GM19351 (cell line): ENCODE data around the gene PGA4.
A peak's percentile ranks its signal among the peaks of the same experiment; 100 is the strongest.
"Not testable (repeated sequence)": the region's sequence is repeated elsewhere in the genome, so short reads cannot be mapped to it uniquely, and the experiment has no call there.

Experiments
- ATAC-seq: cut with Tn5 transposase; IDR thresholded peaks from one replicate; pipeline ENCODE4 v1.9.1; 2021; ENCODE audit warnings: mild to moderate bottlenecking, moderate library complexity; ENCODE audit not compliant: unreplicated experiment

Gene PGA4

DNA sequence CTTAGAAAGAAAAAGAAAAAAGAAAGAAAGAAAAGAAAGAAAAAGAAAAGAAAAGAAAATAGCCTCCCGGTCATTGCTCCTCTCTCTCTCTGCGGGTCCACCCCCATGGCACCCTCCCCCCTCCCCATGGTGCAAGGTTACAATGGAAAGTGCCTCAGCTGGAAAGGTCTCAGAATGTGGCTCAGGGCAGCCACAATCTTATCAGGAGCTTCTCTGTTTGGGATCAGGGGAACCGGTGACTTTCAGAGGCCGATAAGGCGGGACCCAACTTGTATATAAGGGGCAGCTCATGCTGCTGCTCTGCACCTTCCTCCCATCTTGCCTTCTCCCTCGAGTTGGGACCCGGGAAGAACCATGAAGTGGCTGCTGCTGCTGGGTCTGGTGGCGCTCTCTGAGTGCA, at the start of gene PGA4:
Gene PGA4 (plus strand): TSS at position 301 of the 400 bp plus-strand sequence. CDS start 54 bp downstream, at position 355.
- not testable (repeated sequence) for ATAC-seq

DNA sequence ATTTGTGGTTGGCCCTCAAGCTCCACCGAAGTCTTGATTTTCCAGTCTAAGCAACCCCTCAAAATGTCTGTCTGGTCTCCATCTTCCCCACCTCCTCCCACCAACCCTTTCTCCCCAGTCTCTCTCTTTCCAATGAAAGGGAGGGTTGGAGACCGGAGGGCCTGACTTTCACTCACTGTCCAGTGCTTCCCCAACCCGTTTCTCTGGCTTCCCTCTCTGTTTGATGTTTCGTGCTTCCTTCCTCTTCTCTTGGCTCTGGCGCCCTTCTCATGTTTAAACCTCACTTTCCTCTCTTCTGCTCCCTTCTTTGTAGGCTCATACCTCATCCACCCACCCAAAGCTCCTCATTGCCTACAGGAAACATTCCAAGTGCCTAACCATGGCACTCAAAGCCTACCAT, 49.8 kb upstream of the PGA4 start:
- no peak for ATAC-seq

DNA sequence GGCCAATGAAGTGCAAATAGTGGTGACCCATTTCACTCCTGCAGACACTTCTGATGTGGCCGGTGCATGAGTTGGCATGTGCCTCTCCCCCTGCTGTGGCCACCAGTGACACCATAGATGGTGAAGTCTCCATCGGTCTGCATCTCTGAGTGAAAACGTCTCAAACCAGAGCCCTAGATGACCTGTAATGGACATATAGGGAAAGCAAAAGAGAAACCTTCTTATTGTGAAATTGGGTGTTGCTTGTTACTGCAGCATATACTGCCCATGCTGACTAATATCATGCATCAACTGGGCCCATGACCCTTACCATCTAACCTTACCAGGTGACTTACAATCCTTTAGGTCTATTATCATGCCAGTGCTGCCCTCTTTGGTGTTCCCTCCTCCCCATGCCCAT, 49.3 kb upstream of the PGA4 start:
- ATAC-seq: no peak

DNA sequence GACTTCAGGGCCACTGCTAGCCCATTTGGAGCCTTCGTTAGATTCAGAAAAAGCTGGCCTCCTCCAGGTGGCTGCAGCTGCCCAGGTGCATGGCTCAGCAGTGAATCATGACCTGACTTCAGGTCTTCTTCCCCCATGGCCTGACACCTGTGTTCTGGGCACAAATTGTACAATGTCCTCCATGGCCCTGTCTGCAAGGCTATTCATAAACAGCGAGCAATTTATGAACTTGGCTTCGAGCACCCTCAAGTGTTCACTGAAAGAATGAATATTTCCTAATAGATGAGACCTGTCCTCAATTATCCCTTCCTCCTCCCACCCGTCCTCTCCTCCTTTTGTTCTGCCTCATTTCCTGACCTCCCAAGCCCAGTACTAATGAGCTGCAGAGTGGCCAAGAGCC, 48.7 kb upstream of the PGA4 start:
- ATAC-seq: no peak

DNA sequence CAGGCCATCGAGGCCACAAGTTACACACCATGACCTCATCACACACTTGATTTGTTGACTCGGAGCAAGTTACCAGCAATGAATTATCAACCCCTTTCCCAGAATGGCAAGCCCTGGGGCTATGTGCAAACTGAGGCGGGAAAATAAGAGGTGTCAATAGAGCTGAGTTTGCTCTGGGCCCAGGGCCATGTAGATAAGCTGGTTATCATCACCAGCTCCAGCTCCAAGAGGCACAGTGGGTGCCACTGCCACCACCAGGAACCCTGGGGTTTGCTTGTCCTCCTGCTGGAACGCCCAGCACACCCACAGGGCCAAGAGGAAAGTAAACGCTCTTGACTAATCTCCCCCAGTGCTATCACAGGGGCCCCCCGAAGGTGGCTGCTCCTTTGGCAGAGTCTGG, 47.9 kb upstream of the PGA4 start:
- ATAC-seq: no peak

DNA sequence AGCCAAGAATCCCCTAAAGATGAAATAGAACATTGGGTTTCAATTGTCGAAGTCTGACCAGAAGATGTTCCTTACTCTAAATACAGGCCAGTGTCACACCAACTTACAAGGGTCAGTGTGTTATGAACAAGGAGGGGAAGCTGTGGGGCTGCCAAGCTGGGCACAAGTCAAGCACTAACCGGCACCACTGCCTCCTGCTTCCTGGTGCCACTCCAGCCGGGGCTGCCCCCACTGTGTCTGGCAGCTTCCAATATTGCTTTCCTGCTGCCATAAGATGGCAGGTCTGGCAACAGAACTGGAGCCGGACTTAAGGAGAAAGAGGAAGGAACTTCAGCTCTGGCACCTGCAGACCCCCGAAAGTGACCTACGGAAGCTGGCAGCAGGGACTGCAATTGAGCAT, 47.2 kb upstream of the PGA4 start:
- no peak for ATAC-seq

DNA sequence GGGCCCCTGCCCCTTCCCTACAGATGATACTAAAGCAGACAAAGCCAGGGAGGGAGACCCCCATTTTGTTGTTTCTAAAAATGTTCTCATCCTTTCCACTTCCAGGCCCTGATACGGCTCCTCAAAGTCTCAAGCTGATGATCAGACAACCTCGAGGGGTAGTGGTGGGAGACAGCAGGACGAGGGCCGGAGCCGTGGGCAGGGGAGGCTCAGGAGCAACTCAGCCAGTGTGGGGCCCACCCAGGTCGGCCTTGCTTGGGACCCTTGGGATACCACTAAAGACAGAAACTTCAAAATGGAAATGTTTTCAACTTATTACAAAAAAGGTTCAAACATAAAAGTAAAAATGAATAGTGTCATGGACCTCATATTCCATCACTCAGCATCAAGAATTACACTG, 45.7 kb upstream of the PGA4 start:
- ATAC-seq: no peak

DNA sequence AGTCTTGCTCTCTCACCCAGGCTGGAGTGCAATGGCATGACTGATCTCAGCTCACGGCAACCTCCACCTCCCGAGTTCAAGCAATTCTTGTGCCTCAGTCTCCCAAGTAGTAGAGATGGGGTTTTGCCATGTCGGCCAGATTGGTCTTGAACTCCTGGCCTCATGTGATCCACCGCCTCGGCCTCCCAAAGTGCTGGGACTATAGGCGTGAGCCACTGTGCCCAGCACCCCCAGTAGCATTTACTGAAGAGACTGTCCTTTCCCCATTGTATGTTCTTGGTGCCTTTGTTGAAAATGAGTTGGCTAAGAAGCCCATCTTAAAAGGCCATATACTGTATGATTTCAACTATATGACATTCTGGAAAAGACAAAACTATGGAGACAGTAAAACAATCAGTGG, 41.9 kb upstream of the PGA4 start:
- ATAC-seq: not testable (repeated sequence)

DNA sequence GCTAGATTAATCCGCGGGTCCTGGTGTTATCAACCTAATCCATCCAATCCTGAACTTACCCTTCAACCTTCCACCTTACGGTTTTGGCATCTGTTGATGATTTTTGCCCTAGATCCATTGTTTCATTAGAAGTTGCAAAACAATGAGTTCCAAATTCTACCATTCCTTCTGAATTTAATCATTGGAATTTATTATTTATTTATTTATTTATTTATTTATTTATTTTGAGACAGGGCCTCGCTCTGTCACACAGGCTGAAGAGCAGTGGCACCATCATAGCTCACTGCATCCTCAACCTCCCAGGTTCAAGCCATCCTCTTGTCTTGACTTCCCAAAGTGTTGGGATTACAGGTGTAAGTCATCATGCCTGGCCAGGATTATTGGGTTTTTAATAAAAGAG, 40.7 kb upstream of the PGA4 start:
- no peak for ATAC-seq

DNA sequence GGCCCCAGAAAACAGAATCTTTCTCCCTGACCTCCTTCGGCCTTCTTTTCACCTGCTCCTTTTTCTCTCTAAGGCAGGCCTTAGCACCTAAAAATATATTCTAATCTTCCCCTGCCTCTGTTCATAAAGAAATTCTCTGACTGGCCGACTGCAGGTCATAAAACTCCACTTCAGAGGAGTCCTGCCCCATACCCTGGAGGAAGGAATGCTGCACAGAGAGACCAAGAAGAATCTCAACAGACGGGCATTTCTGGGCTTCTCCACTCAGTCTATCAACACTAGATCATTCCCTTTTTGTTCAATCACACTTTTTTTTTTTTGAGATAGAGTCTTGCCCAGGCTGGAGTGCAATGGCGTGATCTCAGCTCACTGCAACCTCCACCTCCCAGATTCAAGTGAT, 38.5 kb upstream of the PGA4 start:
- no peak for ATAC-seq

DNA sequence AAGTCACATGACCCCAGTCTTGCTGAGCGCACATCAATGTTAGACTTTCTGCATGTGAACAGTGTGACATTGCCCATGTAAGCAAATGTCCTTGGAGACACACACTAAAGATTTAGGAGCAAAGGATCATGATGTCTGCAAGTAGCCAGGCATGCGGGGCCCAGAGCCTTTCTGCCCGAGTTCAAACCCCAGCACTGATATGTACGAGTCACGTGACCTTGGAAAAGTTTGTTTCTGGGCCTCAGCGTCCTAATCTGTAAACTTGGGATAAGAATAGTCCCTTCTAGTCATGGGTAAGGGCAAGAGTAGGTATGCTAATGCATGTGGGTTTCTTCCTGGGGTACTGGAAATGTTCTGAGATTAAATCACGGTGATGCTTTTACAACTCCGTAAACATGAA, 35.6 kb upstream of the PGA4 start:
- ATAC-seq: no peak

DNA sequence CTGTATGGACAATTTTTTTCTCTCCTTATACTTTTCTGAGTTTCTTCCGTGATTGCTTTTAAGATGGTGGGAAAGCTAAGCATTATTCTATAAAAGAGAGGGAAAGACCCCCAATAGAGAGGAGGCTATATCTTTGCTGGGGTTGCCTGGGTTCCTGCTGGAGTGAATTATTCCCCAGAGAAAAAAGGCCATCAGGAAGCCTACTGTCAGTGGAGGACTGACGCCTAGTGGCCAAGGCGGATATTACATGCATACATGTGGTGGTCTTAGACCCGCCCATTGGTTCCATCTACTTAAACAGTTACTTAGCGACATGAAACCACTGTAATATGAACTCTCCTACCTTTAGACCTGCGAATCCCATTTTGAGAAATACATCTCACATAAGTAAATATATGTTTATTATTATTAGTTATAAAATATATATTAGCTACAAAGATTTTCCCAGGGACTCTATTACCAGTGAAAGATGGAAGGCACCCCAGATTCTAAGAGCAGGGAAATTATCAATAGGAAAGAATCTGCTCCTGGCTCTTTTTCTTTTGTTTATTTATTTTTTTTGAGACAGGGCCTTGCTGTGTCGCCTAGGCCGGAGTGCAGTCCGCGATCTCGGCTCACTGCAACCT, 34.5 kb upstream of the PGA4 start:
- ATAC-seq: peak; percentile 48

DNA sequence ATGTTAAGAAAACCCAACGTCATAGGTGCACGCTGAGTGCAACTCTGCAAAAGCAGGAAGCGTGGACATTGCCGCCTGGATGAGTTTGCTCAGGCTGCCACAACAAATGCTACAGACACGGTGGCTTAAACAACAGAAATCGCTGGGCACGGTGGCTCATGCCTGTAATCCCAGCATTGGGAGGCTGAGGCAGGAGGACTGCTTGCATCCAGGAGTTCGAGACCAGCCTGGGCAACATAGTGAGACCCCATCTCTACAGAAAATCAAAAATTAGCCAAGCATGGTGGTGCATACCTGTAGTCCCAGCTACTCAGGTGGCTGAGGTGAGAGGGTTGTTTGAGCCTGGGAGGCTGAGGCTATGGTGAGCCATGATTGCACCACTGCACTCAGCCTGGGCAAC, 32.2 kb upstream of the PGA4 start:
- ATAC-seq: no peak

DNA sequence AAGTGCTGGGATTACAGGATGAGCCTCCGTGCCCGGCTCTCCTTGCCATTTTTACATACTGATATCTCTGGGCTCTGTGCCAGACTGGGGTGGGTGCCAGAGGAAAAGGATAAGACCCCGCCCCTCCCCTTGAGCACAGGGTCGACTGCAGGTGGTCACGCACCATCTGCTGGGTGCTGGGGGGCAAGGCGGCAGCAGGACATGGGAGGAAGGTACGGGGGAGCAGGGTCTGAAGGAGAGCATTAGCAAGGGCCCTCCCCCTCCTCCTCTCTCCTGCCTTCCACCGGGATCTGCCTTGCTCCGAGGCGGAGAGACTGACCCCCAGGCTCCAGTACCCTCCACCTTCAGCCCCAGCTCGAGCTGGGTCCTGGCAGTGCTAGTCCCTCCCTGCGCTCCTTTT, 28.6 kb upstream of the PGA4 start:
- ATAC-seq: no peak

DNA sequence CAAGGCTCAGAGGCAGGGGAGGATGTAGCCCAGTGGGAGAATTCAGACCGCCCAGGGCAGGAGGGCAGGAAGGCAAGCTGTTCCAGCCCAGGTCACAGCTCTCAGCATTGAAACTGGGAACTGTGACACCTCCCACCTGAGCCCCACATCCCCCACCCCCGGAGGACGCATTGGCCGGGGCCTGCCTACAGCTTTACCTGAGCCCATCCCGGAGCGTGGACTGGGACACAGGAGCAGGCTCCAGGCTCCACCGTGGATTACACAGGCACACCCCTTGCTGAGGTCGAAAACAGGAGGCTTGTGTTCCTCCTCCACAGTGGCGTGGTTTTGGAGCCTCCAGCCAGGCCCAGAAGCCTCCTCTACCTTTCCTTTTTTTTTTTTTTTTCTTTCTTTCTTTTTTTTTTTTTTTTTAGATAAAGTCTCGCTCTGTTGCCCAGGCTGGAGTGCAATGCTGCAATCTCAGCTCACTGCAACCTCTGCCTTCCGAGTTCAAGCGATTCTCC, 27.9 kb upstream of the PGA4 start:
- no peak for ATAC-seq

DNA sequence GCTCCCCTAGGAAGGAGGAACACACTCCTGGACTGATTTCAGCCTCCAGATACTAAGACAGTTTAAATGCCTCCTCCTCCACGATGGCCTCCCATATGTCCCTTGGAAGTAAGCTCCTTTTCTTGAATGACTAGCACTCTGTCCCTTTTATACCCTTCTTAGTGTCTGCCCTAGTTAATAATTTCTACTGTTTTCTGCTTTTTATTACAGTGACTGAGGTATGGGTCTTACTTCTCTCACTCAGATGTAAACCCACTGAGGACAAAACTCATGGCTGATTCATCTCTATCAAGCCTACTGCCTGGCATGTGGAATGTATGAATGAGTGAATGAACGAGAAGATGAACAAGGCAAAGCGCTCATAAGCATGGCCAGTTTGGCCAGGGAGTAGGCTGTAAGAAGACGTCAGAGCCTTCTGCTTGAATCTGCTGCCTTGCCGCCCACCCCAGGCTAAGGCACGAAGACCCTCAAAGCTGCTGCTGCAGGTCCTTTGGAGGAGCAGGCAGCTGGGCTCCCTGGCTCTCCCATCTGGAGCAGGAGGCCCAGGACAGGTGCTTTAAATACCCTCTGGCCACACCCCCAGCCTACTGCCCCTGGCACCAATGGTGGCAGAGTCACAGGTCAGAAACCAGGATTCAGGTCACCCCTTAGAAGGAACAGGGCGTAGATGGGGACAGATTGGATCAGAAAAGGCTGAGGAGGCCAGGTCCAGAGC, 27.0 kb upstream of the PGA4 start:
- ATAC-seq: no peak

DNA sequence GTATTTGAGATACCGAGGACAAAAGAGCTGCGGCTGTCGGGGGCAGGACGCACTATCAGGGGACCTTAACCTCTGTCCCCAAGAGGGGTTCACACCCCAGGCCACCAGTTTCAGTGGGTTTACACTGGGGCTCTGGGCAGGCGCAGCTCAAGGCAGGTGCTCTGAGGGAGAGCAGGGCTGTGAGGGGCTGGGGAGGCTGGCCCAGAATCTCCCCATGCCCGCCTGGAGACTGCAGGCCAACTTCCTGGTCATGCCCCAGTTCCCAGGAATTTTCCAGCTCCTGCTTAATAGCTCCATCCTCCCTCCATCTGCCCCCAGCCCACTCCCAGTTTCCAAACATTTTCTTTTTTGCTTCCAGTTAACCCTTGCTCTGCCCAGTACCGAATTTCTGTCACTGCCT, 26.4 kb upstream of the PGA4 start:
- no peak for ATAC-seq

DNA sequence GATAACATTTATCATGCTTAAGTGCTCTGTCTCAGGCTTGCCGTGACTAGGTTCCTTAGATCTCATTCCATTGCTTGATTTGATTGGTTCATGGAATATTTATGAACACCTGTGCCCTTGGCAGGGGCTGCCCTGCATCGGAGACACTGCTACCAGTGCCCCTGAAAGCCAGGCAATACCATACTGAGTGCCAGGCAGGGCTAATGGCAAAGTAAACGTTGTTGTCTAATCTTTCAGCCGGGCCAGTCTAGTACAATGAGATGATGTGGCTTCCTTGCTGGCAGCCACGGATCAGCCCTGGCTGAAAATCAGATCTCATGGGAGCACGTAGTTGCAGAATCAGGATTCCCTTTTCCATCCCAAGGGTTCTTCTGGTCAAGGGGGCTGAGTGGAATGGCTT, 23.8 kb upstream of the PGA4 start:
- ATAC-seq: no peak

DNA sequence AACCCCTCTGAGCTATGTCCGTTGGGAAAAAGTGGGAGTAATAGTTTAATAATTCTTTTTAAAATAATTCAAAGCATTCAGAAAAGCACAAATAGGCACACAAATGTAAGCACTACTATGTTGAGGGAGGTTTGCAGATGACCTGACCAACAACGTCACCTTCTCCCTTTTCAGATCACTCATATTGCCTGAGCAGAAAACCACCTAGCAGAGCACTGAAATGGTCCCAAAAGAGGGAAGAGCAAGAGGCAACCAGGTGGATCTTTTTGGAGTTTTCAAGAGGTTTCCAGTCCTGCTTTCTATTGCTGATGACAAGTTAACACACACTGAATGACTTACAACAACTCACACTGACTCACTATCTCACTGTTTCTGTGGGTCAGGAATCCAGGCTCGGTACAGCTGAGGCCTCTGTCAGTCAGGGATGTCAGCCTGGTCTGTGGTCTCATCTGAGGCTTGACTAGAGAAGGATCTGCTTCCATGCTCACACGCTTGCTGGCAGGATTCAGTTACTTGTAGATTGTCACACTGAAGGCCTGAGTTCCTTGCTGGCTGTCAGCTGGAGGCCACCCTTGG, 23.1 kb upstream of the PGA4 start:
- ATAC-seq: no peak

DNA sequence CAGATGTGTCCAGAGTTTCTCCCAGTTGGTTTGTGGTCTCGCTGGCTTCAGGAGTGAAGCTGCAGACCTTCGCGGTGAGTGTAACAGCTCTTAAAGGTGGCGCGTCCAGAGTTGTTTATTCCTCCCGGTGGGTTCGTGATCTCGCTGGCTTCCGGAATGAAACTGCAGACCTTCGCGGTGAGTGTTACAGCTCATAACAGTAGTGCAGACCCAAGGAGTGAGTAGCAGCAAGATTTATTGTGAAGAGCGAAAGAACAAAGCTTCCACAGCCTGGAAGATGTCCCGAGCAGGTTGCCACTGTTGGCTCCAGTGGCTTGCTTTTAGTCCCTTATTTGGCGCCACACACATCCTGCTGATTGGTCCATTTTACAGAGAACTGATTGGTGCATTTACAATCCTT, 20.7 kb upstream of the PGA4 start:
- no peak for ATAC-seq

DNA sequence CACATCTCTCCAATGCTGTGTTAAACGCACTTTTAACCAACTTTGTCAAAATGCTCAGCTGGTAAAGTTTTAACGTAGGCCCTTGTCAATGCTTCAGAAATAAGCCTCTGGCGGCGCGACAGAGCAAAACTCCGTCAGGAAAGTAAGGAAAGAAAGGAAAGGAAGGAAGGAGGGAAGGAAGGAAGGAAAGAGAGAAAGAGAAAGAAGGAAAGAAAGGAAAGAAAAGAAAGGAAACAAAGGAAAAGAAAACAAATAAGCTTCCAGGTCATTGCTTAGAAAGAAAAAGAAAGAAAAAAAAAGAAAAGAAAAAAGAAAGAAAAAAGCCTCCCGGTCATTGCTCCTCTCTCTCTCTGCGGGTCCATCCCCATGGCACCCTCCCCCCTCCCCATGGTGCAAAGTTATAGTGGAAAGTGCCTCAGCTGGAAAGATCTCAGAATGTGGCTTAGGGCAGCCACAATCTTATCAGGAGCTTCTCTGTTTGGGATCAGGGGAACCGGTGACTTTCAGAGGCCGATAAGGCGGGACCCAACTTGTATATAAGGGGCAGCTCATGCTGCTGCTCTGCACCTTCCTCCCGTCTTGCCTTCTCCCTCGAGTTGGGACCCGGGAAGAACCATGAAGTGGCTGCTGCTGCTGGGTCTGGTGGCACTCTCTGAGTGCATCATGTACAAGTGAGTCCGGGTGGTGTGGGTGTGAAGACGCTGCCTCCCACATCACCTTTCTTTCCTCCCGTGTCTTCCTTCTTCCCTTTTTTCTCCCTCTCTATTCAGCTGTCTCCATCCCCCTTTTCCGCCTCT, 19.0 kb upstream of the PGA4 start, which contains the start of gene PGA3:
Gene PGA3 (plus strand): TSS at position 566 of the 797 bp plus-strand sequence. CDS start 50 bp downstream, at position 616.
- ATAC-seq: not testable (repeated sequence)
